ENCODE data around the gene COX5A. TPM values are rescaled to one million over a fixed set of nuclear protein-coding genes. Genes with fewer than 3 reads are reported as not detected.
A peak's percentile ranks its signal among the peaks of the same experiment; 100 is the strongest.

COX5A gene
- total RNA-seq, 1 experiment from 2014 or later = 280 TPM

DNA sequence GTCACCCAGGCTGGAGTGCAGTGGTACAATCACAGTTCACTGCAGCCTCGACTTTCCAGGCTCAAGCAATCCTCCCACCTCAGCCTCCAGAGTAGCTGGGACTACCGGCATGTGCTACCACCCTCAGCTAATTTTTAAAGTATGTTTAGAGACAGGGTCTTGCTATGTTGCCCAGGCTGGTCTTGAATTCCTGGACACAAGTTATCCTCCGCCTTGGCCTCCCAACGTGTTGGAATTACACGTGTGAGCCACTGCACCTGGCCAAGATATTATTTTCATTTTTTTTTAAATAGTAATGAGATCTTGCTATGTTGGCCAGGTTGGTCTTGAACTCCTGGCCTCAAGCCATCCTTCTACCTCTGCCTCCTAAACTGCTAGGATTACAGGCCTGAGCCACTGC, 52.4 kb downstream of the COX5A start:
- no peak for DNase-seq
- TF ChIP-seq, protein P1, sequence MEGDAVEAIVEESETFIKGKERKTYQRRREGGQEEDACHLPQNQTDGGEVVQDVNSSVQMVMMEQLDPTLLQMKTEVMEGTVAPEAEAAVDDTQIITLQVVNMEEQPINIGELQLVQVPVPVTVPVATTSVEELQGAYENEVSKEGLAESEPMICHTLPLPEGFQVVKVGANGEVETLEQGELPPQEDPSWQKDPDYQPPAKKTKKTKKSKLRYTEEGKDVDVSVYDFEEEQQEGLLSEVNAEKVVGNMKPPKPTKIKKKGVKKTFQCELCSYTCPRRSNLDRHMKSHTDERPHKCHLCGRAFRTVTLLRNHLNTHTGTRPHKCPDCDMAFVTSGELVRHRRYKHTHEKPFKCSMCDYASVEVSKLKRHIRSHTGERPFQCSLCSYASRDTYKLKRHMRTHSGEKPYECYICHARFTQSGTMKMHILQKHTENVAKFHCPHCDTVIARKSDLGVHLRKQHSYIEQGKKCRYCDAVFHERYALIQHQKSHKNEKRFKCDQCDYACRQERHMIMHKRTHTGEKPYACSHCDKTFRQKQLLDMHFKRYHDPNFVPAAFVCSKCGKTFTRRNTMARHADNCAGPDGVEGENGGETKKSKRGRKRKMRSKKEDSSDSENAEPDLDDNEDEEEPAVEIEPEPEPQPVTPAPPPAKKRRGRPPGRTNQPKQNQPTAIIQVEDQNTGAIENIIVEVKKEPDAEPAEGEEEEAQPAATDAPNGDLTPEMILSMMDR (IDR thresholded peaks at IDR 0.05; ENCODE audit: unreplicated experiment) = no peak
- H3K4me1 Mint-ChIP-seq (ENCODE audit: low read depth, unreplicated experiment) = peaks cover 33% of the 10 kb centered on the region
- H3K27ac Mint-ChIP-seq (ENCODE audit: unreplicated experiment) = no peak overlapping the region
- H3K27me3 Mint-ChIP-seq (ENCODE audit: unreplicated experiment) = no peaks in the 10 kb centered on the region
- H3K9me3 Mint-ChIP-seq (ENCODE audit: low read depth, unreplicated experiment) = no peaks in the 10 kb centered on the region
- BruUV-seq (replicated peaks) = no TSS peak
- peaks cover 10% of the 10 kb centered on the region for H3K36me3 Mint-ChIP-seq (ENCODE audit: insufficient read depth, unreplicated experiment)
- CTCF ChIA-PET = interaction anchor here (0.6 kb wide), 1 partner anchor 12 kb away, joined by 4 read pairs; no protein-coding TSS in a partner anchor
- intact Hi-C loops (cut with micrococcal nuclease; ENCODE audit: unreplicated experiment) = no loop called here
- no peak overlapping the region for H3K4me3 Mint-ChIP-seq (ENCODE audit: low read depth, unreplicated experiment)

DNA sequence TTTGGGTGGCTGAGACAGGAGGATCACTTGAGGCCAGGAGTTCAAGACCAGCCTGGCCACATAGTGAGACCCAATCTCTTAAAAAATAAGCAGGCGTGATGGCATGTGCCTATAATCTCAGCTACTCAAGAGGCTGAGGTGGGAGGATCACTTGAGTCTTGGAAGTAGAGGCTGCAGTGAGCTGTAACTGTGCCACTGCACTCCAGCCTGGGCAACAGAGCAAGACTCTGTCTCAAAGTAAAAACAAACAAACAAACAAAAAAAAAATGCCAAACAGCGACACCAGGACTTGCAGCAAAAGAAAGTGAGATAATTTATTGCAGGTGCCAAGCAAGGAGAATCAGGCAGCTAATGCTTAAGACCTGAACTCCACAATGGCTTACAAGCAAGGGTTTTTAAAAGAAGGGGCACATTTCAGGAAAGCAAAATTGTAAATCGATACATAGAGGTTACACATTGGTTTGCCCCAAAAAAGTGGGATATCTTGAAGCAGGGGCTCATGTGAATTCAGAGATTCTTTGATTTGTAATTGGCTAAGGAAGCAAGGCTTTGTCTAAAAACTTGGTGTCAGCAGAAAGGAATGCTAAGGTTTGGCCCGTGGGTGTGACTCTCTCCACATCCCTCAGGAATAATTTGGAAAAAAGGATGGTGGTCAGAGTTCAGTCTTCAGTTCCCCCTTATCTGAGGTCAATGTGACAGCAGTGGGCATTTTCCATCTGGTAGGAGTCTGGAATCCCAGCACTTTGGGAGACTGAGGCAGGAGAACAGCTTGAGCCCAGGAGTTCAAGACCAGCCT, 53.2 kb downstream of the COX5A start:
- no TSS peak for BruUV-seq (replicated peaks)
- Mint-ChIP-seq H3K9me3 (ENCODE audit: low read depth, unreplicated experiment) (no peaks in the 10 kb centered on the region), H3K4me3 (ENCODE audit: low read depth, unreplicated experiment) (no peak overlapping the region), H3K27me3 (ENCODE audit: unreplicated experiment) (no peaks in the 10 kb centered on the region), H3K4me1 (ENCODE audit: low read depth, unreplicated experiment) (peaks cover 25% of the 10 kb centered on the region), H3K27ac (ENCODE audit: unreplicated experiment) (no peak overlapping the region), H3K36me3 (ENCODE audit: insufficient read depth, unreplicated experiment) (peaks cover 2% of the 10 kb centered on the region)
- CTCF ChIA-PET = interaction anchor here (0.5 to 2.4 kb wide), 9 partner anchors 7 to 567 kb away, joined by 3 to 18 read pairs (median 3); partner anchors contain the start of genes FAM219B, SCAMP2 and SIN3A
- TF ChIP-seq, protein P1 (IDR thresholded peaks at IDR 0.05; ENCODE audit: unreplicated experiment) = no peak
- intact Hi-C loops (cut with micrococcal nuclease; ENCODE audit: unreplicated experiment) = no loop called here
- no peak for DNase-seq

DNA sequence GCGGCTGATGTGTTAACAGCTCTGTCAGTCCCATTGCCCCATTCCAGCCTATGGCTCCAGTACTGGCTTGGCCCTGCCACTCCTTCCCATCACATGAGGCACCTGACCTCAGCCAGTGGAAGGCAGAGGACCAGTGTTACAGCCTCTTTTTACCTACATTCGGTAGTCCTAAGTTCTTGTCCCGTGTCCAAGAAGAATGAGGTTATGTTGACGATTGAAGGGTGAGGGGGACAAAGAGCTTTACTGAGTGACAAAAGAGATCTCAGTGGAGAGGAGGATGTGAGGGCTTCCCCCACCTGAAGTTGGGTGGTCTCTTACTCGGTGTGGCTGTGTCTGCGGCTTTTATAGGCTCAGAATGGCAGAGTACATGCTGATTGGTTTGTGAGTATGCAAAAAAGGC, 55.3 kb downstream of the COX5A start:
- DNase-seq = no peak
- Mint-ChIP-seq H3K27ac (ENCODE audit: unreplicated experiment) (peak overlapping the region; percentile 54), H3K4me1 (ENCODE audit: low read depth, unreplicated experiment) (peaks cover 16% of the 10 kb centered on the region), H3K9me3 (ENCODE audit: low read depth, unreplicated experiment) (no peaks in the 10 kb centered on the region), H3K36me3 (ENCODE audit: insufficient read depth, unreplicated experiment) (no peaks in the 10 kb centered on the region), H3K4me3 (ENCODE audit: low read depth, unreplicated experiment) (no peak overlapping the region), H3K27me3 (ENCODE audit: unreplicated experiment) (peaks cover 2% of the 10 kb centered on the region)
- CTCF ChIA-PET = interaction anchor here (2.0 to 2.4 kb wide), 2 partner anchors 10 to 19 kb away, joined by 5 to 18 read pairs; no protein-coding TSS in a partner anchor
- BruUV-seq (replicated peaks) = no TSS peak
- intact Hi-C loops (cut with micrococcal nuclease; ENCODE audit: unreplicated experiment) = no loop called here
- TF ChIP-seq, protein P1 (IDR thresholded peaks at IDR 0.05; ENCODE audit: unreplicated experiment) = no peak

DNA sequence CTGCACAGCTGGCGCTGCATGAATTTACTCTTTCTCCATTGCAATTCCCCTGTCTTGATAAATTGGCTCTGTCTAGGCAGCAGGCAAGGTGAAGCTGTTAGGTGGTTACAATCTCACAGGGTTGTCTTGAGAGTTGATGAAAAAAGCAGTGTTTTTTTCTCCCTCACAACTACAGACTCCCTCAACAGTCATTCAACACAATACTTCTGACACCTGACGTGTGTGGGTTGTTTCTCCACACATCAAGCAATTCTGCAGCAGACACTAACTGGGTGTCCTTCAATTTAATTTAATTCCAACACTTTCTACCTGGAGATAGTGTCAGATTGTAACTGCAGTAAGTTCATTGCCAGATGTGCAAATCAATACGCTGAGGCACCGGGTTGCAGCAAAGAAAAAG, 59.6 kb downstream of the COX5A start:
- no peak overlapping the region for H3K4me3 Mint-ChIP-seq (ENCODE audit: low read depth, unreplicated experiment)
- no peak for DNase-seq
- peaks cover 17% of the 10 kb centered on the region for H3K27me3 Mint-ChIP-seq (ENCODE audit: unreplicated experiment)
- H3K27ac Mint-ChIP-seq (ENCODE audit: unreplicated experiment) = no peak overlapping the region
- H3K36me3 Mint-ChIP-seq (ENCODE audit: insufficient read depth, unreplicated experiment) = peaks cover 10% of the 10 kb centered on the region
- no TSS peak for BruUV-seq (replicated peaks)
- intact Hi-C loops (cut with micrococcal nuclease; ENCODE audit: unreplicated experiment) = no loop called here
- TF ChIP-seq, protein P1 (IDR thresholded peaks at IDR 0.05; ENCODE audit: unreplicated experiment) = no peak
- no peaks in the 10 kb centered on the region for H3K9me3 Mint-ChIP-seq (ENCODE audit: low read depth, unreplicated experiment)
- CTCF ChIA-PET = no interaction called here
- H3K4me1 Mint-ChIP-seq (ENCODE audit: low read depth, unreplicated experiment) = no peaks in the 10 kb centered on the region
